GM19240 (cell line): Measurements from ENCODE around the gene CMTM7.

Source experiments
- DNase-seq: peaks from one replicate; pipeline ENCODE4 v3.0.0; 2011; ENCODE audit warnings: low spot score; ENCODE audit not compliant: insufficient read length

Gene CMTM7

GRCh38 chr3:32484436-32484835 is 92.8 kb downstream of the CMTM7 start:
- DNase-seq: no peak

- DNase-seq: no peak
Measured at GRCh38 chr3:32487781-32488473, 96.3 kb downstream of the CMTM7 start.

GRCh38 chr3:32488474-32489008 is 96.9 kb downstream of the CMTM7 start:
- DNase-seq: no peak

GRCh38 chr3:32492684-32493436 is 101.2 kb downstream of the CMTM7 start:
- DNase-seq: no peak

- peak; percentile 44 for DNase-seq
Measured at GRCh38 chr3:32493437-32494414, 102.1 kb downstream of the CMTM7 start.

- no peak for DNase-seq
Measured at GRCh38 chr3:32495085-32495484, 103.4 kb downstream of the CMTM7 start.

- DNase-seq: no peak
Measured at GRCh38 chr3:32495609-32496008, 104.0 kb downstream of the CMTM7 start.

GRCh38 chr3:32498252-32498651 is 106.6 kb downstream of the CMTM7 start:
- DNase-seq: no peak

- DNase-seq: no peak
Measured at GRCh38 chr3:32498992-32499391, 107.3 kb downstream of the CMTM7 start.

- DNase-seq: no peak
Measured at GRCh38 chr3:32499585-32499984, 107.9 kb downstream of the CMTM7 start.

- no peak for DNase-seq
Measured at GRCh38 chr3:32500231-32500630, 108.6 kb downstream of the CMTM7 start.

- DNase-seq: no peak
Measured at GRCh38 chr3:32500880-32501782, 109.5 kb downstream of the CMTM7 start.

GRCh38 chr3:32501783-32502117 is 110.1 kb downstream of the CMTM7 start:
- no peak for DNase-seq

- DNase-seq: peak; percentile 64
Measured at GRCh38 chr3:32502118-32502945, 110.7 kb downstream of the CMTM7 start, which contains the start of gene CMTM6. CMTM6 (minus strand) TSS chr3:32502852; CDS start chr3:32502745, 107 bp downstream.

GRCh38 chr3:32502946-32503286 is 111.3 kb downstream of the CMTM7 start:
- no peak for DNase-seq
